Activated CD4-positive, CD25-positive, alpha-beta regulatory T cell treated with anti-CD3 and anti-CD28 coated beads, Interleukin-2, amount 50 U/mL, for 16 hours (primary cell): Measurements from ENCODE around the gene SLC16A7.
"Not testable (repeated sequence)": the region's sequence is repeated elsewhere in the genome, so short reads cannot be mapped to it uniquely, and the experiment has no call there.

Experiments
- DNase-seq: peaks from one replicate; pipeline ENCODE4 v3.0.0-alpha.2; 2020; ENCODE audit warnings: low read depth, low spot score

SLC16A7 gene

GRCh38 chr12:59735231-59735630 is 139.4 kb downstream of the SLC16A7 start:
- DNase-seq = no peak

GRCh38 chr12:59736359-59736758 is 140.5 kb downstream of the SLC16A7 start:
- no peak for DNase-seq

GRCh38 chr12:59736786-59737185 is 141.0 kb downstream of the SLC16A7 start:
- DNase-seq = no peak

GRCh38 chr12:59737725-59738463 is 142.1 kb downstream of the SLC16A7 start:
- DNase-seq = no peak

DNA sequence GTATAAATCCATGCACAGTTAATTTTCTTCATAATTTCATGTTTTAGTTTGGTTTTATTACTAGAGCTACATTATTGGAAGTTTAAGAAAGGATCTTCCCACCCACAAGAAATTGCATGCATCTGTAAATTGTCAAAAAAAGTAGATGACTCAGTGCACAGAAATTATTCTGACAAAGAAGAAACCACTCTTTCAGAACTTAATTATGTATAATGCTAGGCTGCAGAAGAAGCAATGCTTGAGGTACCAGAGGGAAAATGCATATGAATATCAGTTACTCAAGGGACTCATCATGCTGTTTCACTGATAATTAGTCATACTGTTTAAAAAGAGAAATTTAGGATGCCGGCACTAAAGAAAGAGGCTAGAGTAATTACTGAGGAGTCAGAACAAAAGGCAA is 147.0 kb downstream of the SLC16A7 start:
- DNase-seq = no peak

DNA sequence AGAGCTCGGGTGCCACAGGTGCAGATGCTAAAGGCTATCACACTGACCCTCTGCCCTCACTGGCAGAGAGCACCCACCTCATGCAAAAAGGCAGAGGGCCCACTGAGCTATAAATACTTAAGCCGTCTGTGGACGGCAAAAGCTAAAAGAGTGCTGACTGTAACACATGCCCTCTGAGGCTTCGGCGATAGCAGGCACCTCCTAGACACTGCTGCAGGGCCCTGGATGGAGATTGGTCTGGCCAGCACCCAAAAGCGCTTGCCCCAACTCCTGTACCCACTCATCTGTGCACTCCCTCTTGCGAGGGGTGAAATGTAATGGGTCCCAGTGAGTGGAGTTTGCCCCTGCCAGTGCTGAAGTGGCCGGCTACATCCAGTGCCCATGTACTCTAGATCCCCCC is 148.7 kb downstream of the SLC16A7 start:
- no peak for DNase-seq

DNA sequence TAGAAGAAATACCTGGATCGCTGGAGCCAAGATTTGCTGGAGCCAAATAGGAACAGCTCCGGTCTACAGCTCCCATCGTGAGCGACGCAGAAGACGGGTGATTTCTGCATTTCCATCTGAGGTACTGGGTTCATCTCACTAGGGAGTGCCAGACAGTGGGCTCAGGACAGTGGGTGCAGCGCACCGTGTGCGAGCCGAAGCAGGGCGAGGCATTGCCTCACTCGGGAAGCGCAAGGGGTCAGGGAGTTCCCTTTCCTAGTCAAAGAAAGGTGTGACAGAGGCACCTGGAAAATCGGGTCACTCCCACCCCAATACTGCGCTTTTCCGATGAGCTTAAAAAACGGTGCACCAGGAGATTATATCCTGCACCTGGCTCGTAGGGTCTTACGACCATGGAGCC is 155.3 kb downstream of the SLC16A7 start:
- not testable (repeated sequence) for DNase-seq

DNA sequence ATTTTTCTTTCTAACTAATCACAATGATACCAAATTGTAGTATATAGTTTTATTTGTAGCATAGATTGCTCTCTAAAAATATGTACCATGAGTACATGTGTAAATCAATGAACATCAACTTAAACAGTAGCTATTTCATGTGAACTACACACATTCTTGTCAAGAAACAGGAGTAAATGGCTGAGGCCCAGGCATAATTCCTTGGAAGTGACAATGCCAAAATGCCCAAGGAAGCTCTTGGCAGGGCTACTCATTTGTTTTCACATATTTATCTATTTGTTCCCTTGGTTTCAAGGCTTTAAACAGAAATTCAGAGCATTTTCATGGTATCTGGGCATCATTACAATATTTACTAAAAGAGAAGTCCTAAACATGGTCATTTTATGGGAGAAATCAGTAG is 165.7 kb downstream of the SLC16A7 start:
- DNase-seq = no peak

GRCh38 chr12:59763835-59764234 is 168.0 kb downstream of the SLC16A7 start:
- DNase-seq = no peak

DNA sequence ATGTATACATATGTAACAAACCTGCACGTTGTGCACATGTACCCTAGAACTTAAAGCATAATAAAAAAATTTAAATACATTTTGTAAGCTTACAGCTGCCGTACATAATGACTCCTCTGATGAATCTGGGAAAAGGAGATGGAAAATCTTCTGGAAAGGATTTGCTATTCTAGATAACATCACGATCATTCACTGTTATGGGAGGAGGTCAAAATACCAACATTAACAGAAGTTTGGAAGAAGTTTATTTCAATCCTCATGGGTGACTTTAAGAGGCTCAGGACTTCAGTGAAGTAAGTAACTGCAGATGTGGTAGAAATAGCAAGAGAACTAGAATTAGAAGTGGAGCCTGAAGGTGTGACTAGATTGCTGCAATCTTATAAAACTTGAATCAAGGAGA is 172.2 kb downstream of the SLC16A7 start:
- no peak for DNase-seq

DNA sequence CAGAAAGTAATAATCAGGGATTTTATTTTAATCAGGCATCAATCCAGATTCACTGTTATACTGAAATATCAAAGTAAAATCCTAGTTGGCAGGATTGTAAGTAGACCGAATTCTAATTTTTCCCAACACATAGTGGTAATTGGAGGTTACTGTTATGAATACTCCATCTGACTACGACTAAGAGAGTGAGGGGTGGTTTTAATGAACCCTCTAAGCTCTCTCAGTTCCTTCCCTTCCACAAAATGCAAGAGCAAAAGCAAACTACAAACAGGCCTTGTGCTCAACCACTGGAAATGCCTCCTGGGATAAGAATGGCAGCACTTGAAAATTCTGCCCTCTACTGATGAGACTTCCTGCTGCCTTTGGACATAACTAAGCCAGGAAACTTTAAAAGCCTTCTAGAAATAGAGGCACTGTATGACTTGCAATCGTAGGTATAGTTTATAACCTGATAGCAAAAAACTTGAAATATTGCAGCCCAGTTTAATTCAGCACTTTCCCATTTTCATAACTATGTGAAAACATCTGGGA is 184.8 kb downstream of the SLC16A7 start:
- DNase-seq = no peak

DNA sequence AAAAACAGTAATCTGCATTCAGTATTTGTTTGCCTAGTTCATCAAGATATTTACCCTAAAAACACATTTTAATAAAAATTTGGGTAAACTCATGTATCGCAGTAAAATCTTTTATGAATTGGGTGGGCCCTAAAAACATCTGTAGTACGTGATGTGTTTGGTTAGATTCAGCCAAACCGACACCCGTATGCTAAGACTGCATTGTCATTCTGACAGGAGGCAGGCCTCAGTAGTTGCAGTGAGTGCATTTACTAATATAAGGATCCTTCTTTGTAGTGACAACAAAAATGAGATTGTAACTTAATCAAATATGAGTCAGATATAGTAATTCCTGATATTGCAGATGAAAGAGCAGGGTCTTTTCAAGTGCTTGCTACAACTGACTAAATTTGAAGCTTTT is 191.8 kb downstream of the SLC16A7 start:
- DNase-seq = no peak

- no peak for DNase-seq
These were observed 196.8 kb downstream of the SLC16A7 start for GRCh38 chr12:59792647-59793046.

GRCh38 chr12:59803735-59804134 is 207.9 kb downstream of the SLC16A7 start:
- DNase-seq = no peak

GRCh38 chr12:59808317-59808910 is 212.6 kb downstream of the SLC16A7 start:
- no peak for DNase-seq

GRCh38 chr12:59811991-59812390 is 216.2 kb downstream of the SLC16A7 start:
- no peak for DNase-seq

GRCh38 chr12:59812716-59813115 is 216.9 kb downstream of the SLC16A7 start:
- DNase-seq = no peak

DNA sequence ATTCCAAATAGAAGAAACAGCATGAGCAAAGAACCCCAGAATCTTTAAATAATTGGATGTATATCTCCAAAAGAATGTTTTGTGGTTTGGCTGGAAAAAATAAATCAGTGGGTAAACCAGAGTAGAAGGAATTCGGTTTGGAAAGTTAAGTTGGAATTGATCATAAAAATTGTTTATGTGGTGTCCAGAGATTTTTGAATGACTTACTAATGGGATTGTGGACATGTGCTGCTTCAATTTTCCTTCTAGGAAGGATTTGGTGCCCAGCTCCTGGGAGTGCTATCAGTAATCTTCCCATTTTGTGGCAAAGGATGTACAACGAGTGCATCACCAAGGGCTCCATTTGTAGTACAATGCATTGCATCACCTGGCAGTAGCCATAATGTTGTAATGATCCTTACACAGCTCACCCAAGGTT is 224.8 kb downstream of the SLC16A7 start:
- DNase-seq = no peak

DNA sequence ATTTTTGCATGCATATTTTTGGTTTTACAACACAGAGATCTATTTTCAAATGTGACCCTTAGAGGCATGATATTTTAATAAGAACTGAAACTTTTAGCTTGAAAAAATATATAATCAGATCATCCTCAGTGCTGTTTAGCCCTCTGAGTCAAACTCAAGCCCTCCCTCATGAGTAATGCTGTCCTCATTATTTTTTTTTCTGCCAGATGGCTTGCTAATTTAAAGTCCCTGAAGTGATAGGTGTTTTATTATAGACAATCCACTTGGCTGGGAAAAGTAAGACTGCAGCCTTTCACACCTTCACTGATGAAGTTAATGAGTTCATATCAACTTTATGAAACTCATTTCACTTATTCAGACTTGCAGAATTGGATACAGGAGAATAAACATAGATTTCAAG is 227.7 kb downstream of the SLC16A7 start:
- no peak for DNase-seq

- DNase-seq = no peak
These were observed 231.9 kb downstream of the SLC16A7 start for GRCh38 chr12:59827767-59828166.

GRCh38 chr12:59828521-59828920 is 232.7 kb downstream of the SLC16A7 start:
- DNase-seq = no peak

DNA sequence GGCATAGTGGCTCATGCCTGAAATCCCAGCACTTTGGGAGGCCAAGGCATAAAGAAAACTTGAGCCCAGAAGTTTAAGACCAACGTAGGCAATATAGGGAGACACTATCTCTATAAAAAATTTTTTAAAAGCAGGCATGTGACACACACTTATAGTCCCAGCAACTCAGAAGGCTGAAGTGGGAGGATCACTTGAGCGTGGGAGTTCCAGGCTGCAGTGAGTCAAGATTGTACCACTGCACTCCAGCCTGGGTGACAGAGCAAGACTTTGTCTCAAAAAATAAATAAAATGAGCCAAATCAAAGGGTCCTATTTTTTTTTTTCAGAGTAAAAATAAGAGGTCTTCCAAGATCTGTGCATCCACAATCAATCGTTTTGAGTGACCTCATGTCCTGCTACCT is 237.6 kb downstream of the SLC16A7 start:
- DNase-seq = no peak
